Measurements from ENCODE around the gene LYPLAL1. TPM values are rescaled to one million over a fixed set of nuclear protein-coding genes. Genes with fewer than 3 reads are reported as not detected.
A peak's percentile ranks its signal among the peaks of the same experiment; 100 is the strongest.

LYPLAL1 gene
- total RNA-seq, 1 experiment from 2014 or later = 57.6 TPM

DNA sequence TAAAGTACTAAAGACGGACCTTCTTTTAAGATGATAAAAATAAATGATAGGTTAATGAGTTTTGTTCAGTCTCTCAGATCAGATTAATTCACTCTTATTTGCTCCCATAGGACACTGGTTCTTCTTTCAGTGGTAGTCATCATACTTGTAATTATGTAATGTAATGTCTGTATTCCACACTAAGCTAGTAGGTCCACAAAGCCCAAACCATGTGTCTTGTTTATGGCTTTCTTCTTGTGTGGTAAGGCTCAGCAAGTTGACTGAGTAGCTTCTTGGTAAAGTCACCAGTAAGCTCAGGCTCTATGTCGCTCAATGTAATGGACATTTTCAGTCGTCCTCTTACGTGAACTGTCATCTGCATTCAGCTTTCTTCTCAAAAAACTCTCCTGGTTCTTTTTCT is 2.5 kb downstream of the LYPLAL1 start:
- intact Hi-C loops (cut with micrococcal nuclease; ENCODE audit: unreplicated experiment) = loop anchor here (10.0 kb wide), 1 partner anchor 471 kb away; no protein-coding TSS in a partner anchor
- BruUV-seq (replicated peaks) = no TSS peak
- Mint-ChIP-seq H3K36me3 (ENCODE audit: insufficient read depth, unreplicated experiment) (peaks cover 37% of the 10 kb centered on the region), H3K4me3 (ENCODE audit: low read depth, unreplicated experiment) (peak overlapping the region; percentile 50), H3K9me3 (ENCODE audit: low read depth, unreplicated experiment) (no peaks in the 10 kb centered on the region), H3K27me3 (ENCODE audit: unreplicated experiment) (no peaks in the 10 kb centered on the region), H3K27ac (ENCODE audit: unreplicated experiment) (peak overlapping the region; percentile 28), H3K4me1 (ENCODE audit: low read depth, unreplicated experiment) (peaks cover 44% of the 10 kb centered on the region)
- TF ChIP-seq, protein P1, sequence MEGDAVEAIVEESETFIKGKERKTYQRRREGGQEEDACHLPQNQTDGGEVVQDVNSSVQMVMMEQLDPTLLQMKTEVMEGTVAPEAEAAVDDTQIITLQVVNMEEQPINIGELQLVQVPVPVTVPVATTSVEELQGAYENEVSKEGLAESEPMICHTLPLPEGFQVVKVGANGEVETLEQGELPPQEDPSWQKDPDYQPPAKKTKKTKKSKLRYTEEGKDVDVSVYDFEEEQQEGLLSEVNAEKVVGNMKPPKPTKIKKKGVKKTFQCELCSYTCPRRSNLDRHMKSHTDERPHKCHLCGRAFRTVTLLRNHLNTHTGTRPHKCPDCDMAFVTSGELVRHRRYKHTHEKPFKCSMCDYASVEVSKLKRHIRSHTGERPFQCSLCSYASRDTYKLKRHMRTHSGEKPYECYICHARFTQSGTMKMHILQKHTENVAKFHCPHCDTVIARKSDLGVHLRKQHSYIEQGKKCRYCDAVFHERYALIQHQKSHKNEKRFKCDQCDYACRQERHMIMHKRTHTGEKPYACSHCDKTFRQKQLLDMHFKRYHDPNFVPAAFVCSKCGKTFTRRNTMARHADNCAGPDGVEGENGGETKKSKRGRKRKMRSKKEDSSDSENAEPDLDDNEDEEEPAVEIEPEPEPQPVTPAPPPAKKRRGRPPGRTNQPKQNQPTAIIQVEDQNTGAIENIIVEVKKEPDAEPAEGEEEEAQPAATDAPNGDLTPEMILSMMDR (IDR thresholded peaks at IDR 0.05; ENCODE audit: unreplicated experiment) = no peak
- CTCF ChIA-PET = no interaction called here
- DNase-seq = no peak

DNA sequence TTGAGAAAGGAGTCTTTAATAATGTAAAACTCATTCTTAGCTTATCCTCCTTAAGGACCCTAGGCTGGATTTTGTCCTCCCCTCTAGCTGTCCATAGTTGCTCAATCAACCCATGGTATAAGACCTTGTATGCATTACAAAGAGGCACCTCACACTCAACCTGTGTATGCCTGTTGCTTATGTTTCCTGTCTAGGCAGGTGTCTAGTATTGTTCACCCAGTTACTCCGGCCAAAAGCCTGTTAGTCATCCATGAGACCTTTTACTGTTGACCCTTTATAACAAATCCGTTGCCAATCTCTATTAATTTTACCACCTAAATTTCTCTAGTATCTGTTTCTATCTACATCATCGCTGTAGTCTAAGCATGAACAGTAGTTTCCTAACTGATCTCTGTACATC is 3.7 kb downstream of the LYPLAL1 start:
- Mint-ChIP-seq H3K4me3 (ENCODE audit: low read depth, unreplicated experiment) (peak overlapping the region; percentile 50), H3K27ac (ENCODE audit: unreplicated experiment) (peak overlapping the region; percentile 19), H3K9me3 (ENCODE audit: low read depth, unreplicated experiment) (no peaks in the 10 kb centered on the region), H3K36me3 (ENCODE audit: insufficient read depth, unreplicated experiment) (peaks cover 37% of the 10 kb centered on the region), H3K4me1 (ENCODE audit: low read depth, unreplicated experiment) (peaks cover 47% of the 10 kb centered on the region), H3K27me3 (ENCODE audit: unreplicated experiment) (no peaks in the 10 kb centered on the region)
- CTCF ChIA-PET = no interaction called here
- intact Hi-C loops (cut with micrococcal nuclease; ENCODE audit: unreplicated experiment) = loop anchor here (10.0 kb wide), 1 partner anchor 473 kb away; no protein-coding TSS in a partner anchor
- no TSS peak for BruUV-seq (replicated peaks)
- TF ChIP-seq, protein P1 (IDR thresholded peaks at IDR 0.05; ENCODE audit: unreplicated experiment) = no peak
- DNase-seq = no peak

DNA sequence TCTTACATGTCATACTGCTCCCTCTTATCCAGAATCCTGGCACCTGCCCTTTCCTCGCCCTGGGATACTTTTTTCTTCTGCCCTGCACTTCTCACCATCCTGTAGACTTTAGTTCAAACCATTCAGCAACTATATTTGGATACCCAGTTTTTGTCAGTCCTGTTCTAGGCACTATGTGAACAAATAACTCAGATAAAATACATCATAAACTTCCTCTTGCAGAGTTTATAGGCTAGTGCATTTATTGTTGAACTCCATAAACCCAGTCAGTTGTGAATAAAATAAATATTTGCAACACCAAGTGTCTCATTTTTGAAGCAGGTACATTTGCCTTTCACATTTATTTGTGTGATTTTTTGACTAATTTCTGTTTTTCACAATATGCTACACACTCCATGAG is 4.3 kb downstream of the LYPLAL1 start:
- Mint-ChIP-seq H3K4me3 (ENCODE audit: low read depth, unreplicated experiment) (peak overlapping the region; percentile 7), H3K4me1 (ENCODE audit: low read depth, unreplicated experiment) (peaks cover 53% of the 10 kb centered on the region), H3K27ac (ENCODE audit: unreplicated experiment) (peak overlapping the region; percentile 19), H3K9me3 (ENCODE audit: low read depth, unreplicated experiment) (no peaks in the 10 kb centered on the region), H3K27me3 (ENCODE audit: unreplicated experiment) (no peaks in the 10 kb centered on the region), H3K36me3 (ENCODE audit: insufficient read depth, unreplicated experiment) (peaks cover 37% of the 10 kb centered on the region)
- intact Hi-C loops (cut with micrococcal nuclease; ENCODE audit: unreplicated experiment) = loop anchor here (10.0 kb wide), 1 partner anchor 473 kb away; no protein-coding TSS in a partner anchor
- DNase-seq = no peak
- no TSS peak for BruUV-seq (replicated peaks)
- TF ChIP-seq, protein P1 (IDR thresholded peaks at IDR 0.05; ENCODE audit: unreplicated experiment) = no peak
- CTCF ChIA-PET = no interaction called here

DNA sequence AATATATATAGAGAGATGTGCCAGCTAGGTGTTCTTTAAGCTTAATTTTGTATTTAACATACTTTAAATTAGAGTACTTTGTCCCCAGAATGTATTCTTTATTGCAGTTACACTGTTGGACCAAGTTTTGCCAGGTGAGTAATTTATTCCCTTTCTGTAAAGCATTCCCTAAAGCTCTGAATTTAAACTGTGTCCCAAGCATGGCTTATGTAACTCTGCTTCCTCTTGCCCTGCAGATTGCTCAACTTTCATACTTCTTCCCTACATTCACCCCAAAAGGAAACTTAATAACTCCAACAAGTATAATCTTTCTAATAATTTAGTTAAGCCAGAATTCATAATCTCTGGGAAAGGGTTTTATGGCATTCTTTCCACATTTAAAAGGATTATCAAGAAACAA is 5.6 kb downstream of the LYPLAL1 start:
- CTCF ChIA-PET = interaction anchor here (1.1 kb wide), 1 partner anchor 9 kb away, joined by 3 read pairs; no protein-coding TSS in a partner anchor
- peaks cover 28% of the 10 kb centered on the region for H3K36me3 Mint-ChIP-seq (ENCODE audit: insufficient read depth, unreplicated experiment)

More for the DNA sequence above, 5.6 kb downstream of the LYPLAL1 start:
- Mint-ChIP-seq H3K9me3 (ENCODE audit: low read depth, unreplicated experiment) (no peaks in the 10 kb centered on the region), H3K27ac (ENCODE audit: unreplicated experiment) (no peak overlapping the region), H3K27me3 (ENCODE audit: unreplicated experiment) (no peaks in the 10 kb centered on the region), H3K4me1 (ENCODE audit: low read depth, unreplicated experiment) (peaks cover 59% of the 10 kb centered on the region), H3K4me3 (ENCODE audit: low read depth, unreplicated experiment) (no peak overlapping the region)
- BruUV-seq (replicated peaks) = no TSS peak
- intact Hi-C loops (cut with micrococcal nuclease; ENCODE audit: unreplicated experiment) = loop anchor here (10.0 kb wide), 1 partner anchor 474 kb away; no protein-coding TSS in a partner anchor
- DNase-seq = no peak
- TF ChIP-seq, protein P1 (IDR thresholded peaks at IDR 0.05; ENCODE audit: unreplicated experiment) = no peak

All from Calu3 (cell line).